Mucosa of rectum (tissue), 2 donors: ENCODE measurements around the gene MAPKBP1.

Experiments
- H3K27ac ChIP-seq, 2 donors: one replicate each; pipeline ENCODE4 v1.7.0; 2013; ENCODE audit warnings: inconsistent platforms in 2 of 2, low read depth in 2 of 2, low read length in 2 of 2
- H3K27me3 ChIP-seq, 2 donors: one replicate each; pipeline ENCODE4 v1.7.0; 2013; ENCODE audit warnings: low read length in 2 of 2; ENCODE audit not compliant: control insufficient read depth in 2 of 2, insufficient read depth in 2 of 2
- H3K36me3 ChIP-seq, 2 donors: one replicate each; pipeline ENCODE4 v1.7.0; 2013; ENCODE audit warnings: low read length in 2 of 2; ENCODE audit not compliant: control insufficient read depth in 2 of 2, insufficient read depth in 2 of 2
- H3K4me1 ChIP-seq, 2 donors: one replicate each; pipeline ENCODE4 v1.7.0; 2013; ENCODE audit warnings: low read length in 2 of 2, mild to moderate bottlenecking in 1 of 2; ENCODE audit not compliant: control insufficient read depth in 2 of 2, insufficient read depth in 2 of 2
- H3K4me3 ChIP-seq, 2 donors: one replicate each; pipeline ENCODE4 v1.7.0; 2013; ENCODE audit warnings: low read length in 2 of 2
- H3K9ac ChIP-seq, 2 donors: one replicate each; pipeline ENCODE4 v1.7.0; 2013; ENCODE audit warnings: low read length in 2 of 2, low read depth in 1 of 2, mild to moderate bottlenecking in 1 of 2
- H3K9me3 ChIP-seq, 2 donors: one replicate each; pipeline ENCODE4 v1.7.0; 2013; ENCODE audit warnings: low read length in 2 of 2; ENCODE audit not compliant: control insufficient read depth in 2 of 2
- donor health status: healthy.
- donor health status: Normal muscosa, but diverticular disease.

Gene MAPKBP1

GRCh38 chr15:41772720-41773331, 1.5 kb upstream of the MAPKBP1 start:
- Histone ChIP-seq H3K27ac (peak overlapping the region; percentile 86 to 92), H3K9ac (peak overlapping the region; percentile 5 to 79), H3K4me3 (no peak overlapping the region), H3K9me3 (no peaks in the 10 kb centered on the region), H3K27me3 (no peaks in the 10 kb centered on the region), H3K36me3 (peaks cover 0 to 3% of the 10 kb centered on the region in 2 donors), H3K4me1 (peaks cover 17 to 19% of the 10 kb centered on the region in 2 donors)

GRCh38 chr15:41773332-41773728, 954 bp upstream of the MAPKBP1 start:
- H3K9ac ChIP-seq = peak overlapping the region; percentile 5 to 79
- H3K36me3 ChIP-seq = peaks cover 0 to 3% of the 10 kb centered on the region in 2 donors
- H3K4me1 ChIP-seq = peaks cover 17 to 19% of the 10 kb centered on the region in 2 donors
- H3K27ac ChIP-seq = peak overlapping the region; percentile 86 to 92
- H3K4me3 ChIP-seq = peak overlapping the region; percentile 85 to 87
- no peaks in the 10 kb centered on the region for H3K27me3 ChIP-seq
- H3K9me3 ChIP-seq = no peaks in the 10 kb centered on the region

- no peaks in the 10 kb centered on the region for H3K27me3 ChIP-seq
- H3K36me3 ChIP-seq = no peaks in the 10 kb centered on the region
- H3K4me3 ChIP-seq = peak overlapping the region; percentile 85 to 87
- peak overlapping the region; percentile 60 to 79 for H3K9ac ChIP-seq
- peak overlapping the region; percentile 86 to 92 for H3K27ac ChIP-seq
- H3K4me1 ChIP-seq = peaks cover 17 to 19% of the 10 kb centered on the region in 2 donors
- H3K9me3 ChIP-seq = no peaks in the 10 kb centered on the region
These were observed 589 bp upstream of the MAPKBP1 start for GRCh38 chr15:41773729-41774061.

GRCh38 chr15:41774882-41775417, 666 bp downstream of the MAPKBP1 start:
- no peaks in the 10 kb centered on the region for H3K36me3 ChIP-seq
- H3K9ac ChIP-seq = peak overlapping the region; percentile 79 to 92
- H3K4me3 ChIP-seq = peak overlapping the region; percentile 85 to 87
- no peaks in the 10 kb centered on the region for H3K9me3 ChIP-seq
- H3K27ac ChIP-seq = peak overlapping the region; percentile 86 to 92
- H3K27me3 ChIP-seq = no peaks in the 10 kb centered on the region
- peaks cover 17 to 19% of the 10 kb centered on the region in 2 donors for H3K4me1 ChIP-seq

- H3K4me1 ChIP-seq = peaks cover 17 to 19% of the 10 kb centered on the region in 2 donors
- no peak overlapping the region for H3K9ac ChIP-seq
- no peaks in the 10 kb centered on the region for H3K9me3 ChIP-seq
- H3K27ac ChIP-seq = no peak overlapping the region
- peak overlapping the region; percentile 85 to 87 for H3K4me3 ChIP-seq
- H3K27me3 ChIP-seq = no peaks in the 10 kb centered on the region
- no peaks in the 10 kb centered on the region for H3K36me3 ChIP-seq
These were observed 1.4 kb downstream of the MAPKBP1 start for GRCh38 chr15:41775651-41776050.

- Histone ChIP-seq H3K27ac (no peak overlapping the region), H3K4me3 (no peak overlapping the region), H3K9ac (no peak overlapping the region), H3K36me3 (no peaks in the 10 kb centered on the region), H3K4me1 (peaks cover 17 to 19% of the 10 kb centered on the region in 2 donors), H3K27me3 (no peaks in the 10 kb centered on the region), H3K9me3 (no peaks in the 10 kb centered on the region)
These were observed 3.2 kb downstream of the MAPKBP1 start for GRCh38 chr15:41777421-41777973.

- Histone ChIP-seq H3K27ac (no peak overlapping the region), H3K4me3 (no peak overlapping the region), H3K27me3 (no peaks in the 10 kb centered on the region), H3K9ac (no peak overlapping the region), H3K9me3 (no peaks in the 10 kb centered on the region), H3K4me1 (peaks cover 10 to 14% of the 10 kb centered on the region in 2 donors), H3K36me3 (no peaks in the 10 kb centered on the region)
These were observed 4.2 kb downstream of the MAPKBP1 start for GRCh38 chr15:41778521-41778920.

- Histone ChIP-seq H3K36me3 (no peaks in the 10 kb centered on the region), H3K9me3 (no peaks in the 10 kb centered on the region), H3K9ac (no peak overlapping the region), H3K27me3 (no peaks in the 10 kb centered on the region), H3K4me3 (no peak overlapping the region), H3K4me1 (peaks cover 6 to 10% of the 10 kb centered on the region in 2 donors), H3K27ac (no peak overlapping the region)
These were observed 5.4 kb downstream of the MAPKBP1 start for GRCh38 chr15:41779662-41780157.

- Histone ChIP-seq H3K9ac (no peak overlapping the region), H3K36me3 (no peaks in the 10 kb centered on the region), H3K27ac (no peak overlapping the region), H3K4me1 (peaks cover 2 to 6% of the 10 kb centered on the region in 2 donors), H3K4me3 (no peak overlapping the region), H3K27me3 (no peaks in the 10 kb centered on the region), H3K9me3 (no peaks in the 10 kb centered on the region)
These were observed 6.0 kb downstream of the MAPKBP1 start for GRCh38 chr15:41780266-41780665.

- H3K4me3 ChIP-seq = no peak overlapping the region
- no peak overlapping the region for H3K27ac ChIP-seq
- no peak overlapping the region for H3K9ac ChIP-seq
- H3K9me3 ChIP-seq = no peaks in the 10 kb centered on the region
- no peaks in the 10 kb centered on the region for H3K27me3 ChIP-seq
- H3K4me1 ChIP-seq = peaks cover 0 to 2% of the 10 kb centered on the region in 2 donors
- no peaks in the 10 kb centered on the region for H3K36me3 ChIP-seq
These were observed 6.4 kb downstream of the MAPKBP1 start for GRCh38 chr15:41780727-41781126.
